Jurkat, Clone E6-1 (cell line): ENCODE measurements around the gene GFY.
"Not testable (repeated sequence)": the region's sequence is repeated elsewhere in the genome, so short reads cannot be mapped to it uniquely, and the experiment has no call there.

ENCODE experiments used
- DNase-seq: peaks from one replicate; pipeline ENCODE4 v3.0.0-alpha.2; 2011; ENCODE audit warnings: low read depth, low spot score
- H3K4me3 ChIP-seq: 2 replicates; pipeline ENCODE4 v1.5.1; 2011; ENCODE audit warnings: mild to moderate bottlenecking, low read length, control low read depth, moderate library complexity

Gene GFY

GRCh38 chr19:49441210-49441959, 16.2 kb downstream of the GFY start, which contains the start of gene SLC17A7:
Gene SLC17A7 (minus strand): TSS chr19:49441527. CDS start chr19:49441379, 148 bp downstream.
- DNase-seq = no peak
- peak within 1 kb of the TSS; percentile 62; the same call in 1 of the 2 replicates for H3K4me3 ChIP-seq

- DNase-seq = no peak
- H3K4me3 ChIP-seq = no peak overlapping the region
Measured at GRCh38 chr19:49441960-49442350, 16.8 kb downstream of the GFY start.

DNA sequence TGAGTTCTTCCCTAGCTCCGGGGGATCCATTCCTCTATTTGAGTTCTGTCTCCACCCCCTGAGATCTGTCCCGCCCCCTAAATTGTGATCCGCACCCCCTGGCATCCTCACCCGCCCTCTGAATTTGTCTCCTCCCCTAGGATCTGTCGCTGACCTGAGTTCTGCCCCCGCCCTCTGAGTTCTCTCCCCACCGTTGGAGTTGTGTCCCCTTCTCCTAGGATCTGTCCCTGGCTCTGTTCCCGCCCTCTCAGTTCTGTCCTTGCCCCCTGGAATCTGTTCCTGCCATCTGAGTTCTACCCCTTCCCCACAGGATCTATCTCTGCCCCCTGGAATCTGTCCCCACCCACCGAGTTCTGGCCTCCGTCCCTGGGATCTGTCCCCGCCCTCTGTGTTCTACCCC, 17.2 kb downstream of the GFY start:
- peak overlapping the region; percentile 62 for H3K4me3 ChIP-seq
- DNase-seq = no peak

- peak overlapping the region; percentile 62 for H3K4me3 ChIP-seq
- no peak for DNase-seq
Measured at GRCh38 chr19:49442771-49443365, 17.7 kb downstream of the GFY start.

DNA sequence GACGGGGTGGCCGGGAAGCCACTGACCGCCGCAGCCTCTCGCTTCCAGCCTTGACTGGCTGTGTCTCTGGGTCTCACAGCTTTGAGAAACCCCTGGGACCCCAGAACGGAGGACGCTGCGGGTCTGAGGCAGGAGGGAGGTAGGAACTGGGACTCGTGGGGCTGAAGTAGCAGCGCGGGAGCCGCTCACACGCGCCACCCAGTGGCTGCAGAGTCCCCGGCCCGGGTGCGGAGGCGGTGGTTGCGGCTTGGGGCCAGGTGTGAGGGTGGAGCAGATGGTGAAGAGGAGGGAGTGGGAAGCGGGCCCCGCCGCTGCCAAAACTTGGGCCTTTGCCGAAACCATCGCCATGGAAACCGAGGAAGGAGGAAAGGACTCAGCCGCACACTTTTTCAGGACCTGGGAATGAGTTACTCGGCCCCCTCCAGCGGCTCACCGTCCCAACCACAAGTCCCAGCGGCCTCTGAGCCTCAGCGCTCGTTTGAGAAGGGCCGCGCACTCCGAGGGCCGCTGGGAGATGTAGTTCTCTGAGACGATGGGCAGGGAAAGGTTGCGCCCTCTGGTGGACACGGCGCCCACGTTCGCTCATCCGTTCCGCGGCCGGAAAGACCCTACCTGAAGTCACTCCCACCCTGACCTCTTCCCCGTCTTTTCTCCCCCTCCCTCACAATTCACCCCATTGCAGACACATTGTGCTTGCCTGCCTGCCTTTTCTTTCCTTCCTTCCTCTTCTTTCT, 18.3 kb downstream of the GFY start:
- H3K4me3 ChIP-seq = peak overlapping the region; percentile 62
- peak; percentile 90 for DNase-seq

DNA sequence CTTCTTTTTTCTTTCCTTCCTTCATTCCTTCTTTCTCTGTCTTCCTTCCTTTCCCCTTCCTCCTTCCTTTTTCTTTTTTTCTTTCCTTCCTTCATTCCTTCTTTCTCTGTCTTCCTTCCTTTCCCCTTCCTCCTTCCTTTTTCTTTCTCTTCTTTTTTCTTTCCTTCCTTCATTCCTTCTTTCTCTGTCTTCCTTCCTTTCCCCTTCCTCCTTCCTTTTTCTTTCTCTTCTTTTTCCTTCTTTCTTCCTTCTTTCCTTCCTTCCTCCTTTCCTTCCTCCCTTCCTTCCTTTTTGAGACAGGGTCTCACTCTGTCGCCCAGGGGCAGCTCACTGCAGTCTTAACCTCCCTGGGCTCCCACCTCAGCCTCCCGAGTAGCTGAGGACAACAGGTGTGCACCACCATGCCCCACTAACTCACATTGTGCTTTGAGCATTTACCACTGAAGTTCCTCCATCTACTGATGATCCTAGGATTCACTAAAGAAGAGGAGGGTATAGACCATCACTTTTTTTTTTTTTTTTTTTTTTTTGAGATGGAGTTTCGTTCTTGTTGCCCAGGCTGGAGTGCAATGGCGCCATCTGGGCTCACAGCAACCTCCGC, 19.0 kb downstream of the GFY start:
- DNase-seq = not testable (repeated sequence)
- 0 out of 2 replicates have a peak overlapping the region, but pooled peaks have one; percentile 62 for H3K4me3 ChIP-seq

DNA sequence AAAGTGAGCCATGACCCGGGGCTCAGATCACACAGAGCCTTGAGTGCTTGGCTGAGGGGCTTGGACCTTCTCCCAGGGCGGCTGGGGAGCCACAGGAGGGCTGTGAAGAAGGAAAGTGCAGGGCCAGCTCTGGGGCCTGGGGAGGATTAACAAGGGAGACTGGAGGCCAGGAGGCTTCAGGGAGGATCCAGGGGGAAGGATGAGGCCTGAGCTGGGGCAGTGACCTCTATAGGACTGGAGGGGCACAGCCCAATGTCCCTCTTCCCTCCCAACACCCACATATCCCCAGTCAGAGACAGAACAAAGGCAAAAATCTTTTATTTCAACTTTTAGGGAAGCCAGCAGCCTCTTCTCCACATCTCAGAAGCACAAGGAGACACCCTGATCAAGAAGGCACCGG, 20.8 kb downstream of the GFY start:
- DNase-seq = no peak
- no peak overlapping the region for H3K4me3 ChIP-seq

DNA sequence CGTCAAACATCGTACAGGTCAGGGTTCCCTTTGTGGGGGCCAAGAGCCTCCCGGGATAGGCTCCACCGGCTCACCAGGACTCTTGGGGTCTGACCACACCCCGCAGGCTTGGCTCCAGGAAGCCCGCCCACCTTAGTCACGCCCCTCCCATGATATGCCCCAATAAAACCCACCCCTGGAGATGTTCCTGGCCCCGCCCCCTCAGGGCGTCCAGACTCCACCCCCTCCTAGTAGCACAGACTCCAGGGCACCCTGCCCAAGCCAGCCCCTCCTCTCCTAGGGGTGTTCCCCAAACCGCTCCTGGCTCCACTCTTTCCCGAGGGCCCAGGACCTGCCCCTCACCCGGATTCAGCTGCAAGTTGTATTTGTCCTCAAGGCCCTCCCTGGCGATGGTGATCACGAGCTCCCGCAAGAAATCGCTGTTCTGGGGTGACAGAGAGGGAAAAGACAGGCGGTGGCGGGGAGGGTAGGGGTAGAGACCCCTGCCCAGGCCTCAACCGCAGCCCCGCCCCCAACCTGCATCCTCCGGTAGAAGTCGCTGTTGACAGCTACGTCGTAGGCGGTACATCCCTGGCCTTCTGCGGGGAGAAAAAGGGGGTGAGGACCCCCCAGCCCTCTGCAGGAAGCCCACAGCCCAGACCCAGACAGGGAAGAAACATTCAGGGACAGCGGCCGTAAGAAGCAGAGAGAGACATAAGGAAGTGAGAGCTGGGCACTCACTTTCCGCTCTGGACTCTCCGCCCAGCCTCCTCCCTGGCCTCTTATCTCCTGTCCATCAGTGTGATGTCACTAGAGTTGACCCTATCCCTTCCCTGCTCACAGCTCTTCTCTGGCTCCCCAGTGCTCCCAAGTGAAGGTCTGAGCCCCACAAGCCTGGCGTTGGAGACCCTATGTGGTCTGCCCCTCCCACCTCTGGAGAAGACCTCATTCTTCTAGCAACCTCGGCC, 22.6 kb downstream of the GFY start:
- no peak overlapping the region for H3K4me3 ChIP-seq
- peak; percentile 44 for DNase-seq

- H3K4me3 ChIP-seq = no peak overlapping the region
- DNase-seq = no peak
Measured at GRCh38 chr19:49448432-49448786, 23.2 kb downstream of the GFY start.

DNA sequence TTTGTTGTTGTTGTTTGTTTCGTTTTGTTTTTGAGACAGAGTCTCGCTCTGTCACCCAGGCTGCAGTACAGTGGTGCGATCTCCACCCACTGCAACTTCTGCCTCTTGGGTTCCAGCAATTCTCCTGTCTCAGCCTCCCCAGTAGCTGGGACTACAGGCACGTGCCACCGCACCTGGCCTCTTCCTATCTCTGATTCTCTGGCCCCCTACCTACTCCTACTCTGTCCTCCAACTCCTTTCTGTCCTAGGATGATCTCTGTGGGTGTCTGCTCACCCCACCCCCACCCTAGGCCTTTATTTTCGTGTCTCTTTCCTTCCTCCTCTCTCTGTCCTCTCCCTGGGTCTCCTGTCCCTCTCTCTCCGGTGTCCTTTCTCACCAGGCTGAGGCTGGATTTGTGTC, 25.2 kb downstream of the GFY start:
- no peak for DNase-seq
- peak overlapping the region; percentile 99 for H3K4me3 ChIP-seq

GRCh38 chr19:49451430-49452181, 26.4 kb downstream of the GFY start, which contains the start of gene PIH1D1:
Gene PIH1D1 (minus strand): TSS chr19:49451814. CDS start chr19:49451574, 240 bp downstream.
- H3K4me3 ChIP-seq = peak within 1 kb of the TSS; percentile 99
- peak; percentile 100 for DNase-seq

GRCh38 chr19:49453013-49453756, 28.0 kb downstream of the GFY start, which contains the start of gene ALDH16A1:
Gene ALDH16A1 (plus strand): TSS chr19:49453225. CDS start chr19:49453332, 107 bp downstream.
- DNase-seq = peak; percentile 96

GRCh38 chr19:49453757-49454240, 28.6 kb downstream of the GFY start:
- DNase-seq = no peak
- H3K4me3 ChIP-seq = peak overlapping the region; percentile 99

More at GRCh38 chr19:49453013-49453756, 28.0 kb downstream of the GFY start, which contains the start of gene ALDH16A1:
- peak within 1 kb of the TSS; percentile 99 for H3K4me3 ChIP-seq

GRCh38 chr19:49455773-49456172, 30.6 kb downstream of the GFY start:
- DNase-seq = no peak
- no peak overlapping the region for H3K4me3 ChIP-seq

- no peak for DNase-seq
- H3K4me3 ChIP-seq = no peak overlapping the region
Measured at GRCh38 chr19:49456326-49456725, 31.1 kb downstream of the GFY start.

DNA sequence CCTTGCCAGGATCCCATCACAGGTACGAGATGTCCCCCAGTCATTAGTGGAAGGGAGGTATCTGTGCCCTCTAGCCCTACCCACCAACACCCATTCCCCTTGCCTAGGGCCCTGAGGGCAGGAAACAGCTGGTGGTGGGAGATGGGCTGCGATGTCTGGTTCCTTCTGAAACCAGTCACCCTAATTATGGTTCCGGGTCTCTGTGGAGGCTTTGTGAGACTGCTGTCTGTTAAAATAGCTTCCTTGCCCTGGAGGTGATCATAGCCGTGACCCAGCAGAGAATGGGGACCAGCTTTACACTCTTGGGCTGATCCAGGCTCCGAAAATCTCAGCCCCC, 33.3 kb downstream of the GFY start:
- DNase-seq = no peak
- no peak overlapping the region for H3K4me3 ChIP-seq

GRCh38 chr19:49459388-49459787, 34.2 kb downstream of the GFY start:
- no peak overlapping the region for H3K4me3 ChIP-seq
- no peak for DNase-seq
